KMS-11 (cell line): ENCODE results near the gene CC2D1A.
A peak's percentile ranks its signal among the peaks of the same experiment; 100 is the strongest.

Source experiments
- H2AFZ ChIP-seq: fragments of 200-600 bp; sonication (generic); 2 replicates; pipeline ENCODE4 v1.6.1; 2016; ENCODE audit warnings: antibody characterized with exemption, mixed run types, low read depth
- H3K27ac ChIP-seq: fragments of 200-600 bp; sonication (generic); 2 replicates; pipeline ENCODE4 v1.6.1; 2016; ENCODE audit warnings: mild to moderate bottlenecking, mixed run types
- H3K27me3 ChIP-seq: fragments of 200-600 bp; sonication (generic); 2 replicates; pipeline ENCODE4 v1.6.1; 2017; ENCODE audit warnings: mild to moderate bottlenecking, low read depth, mixed run types, moderate library complexity; ENCODE audit not compliant: insufficient read depth
- H3K36me3 ChIP-seq: fragments of 200-600 bp; sonication (generic); 2 replicates; pipeline ENCODE4 v1.6.1; 2017; ENCODE audit warnings: mild to moderate bottlenecking, mixed run types; ENCODE audit not compliant: insufficient read depth
- H3K4me1 ChIP-seq: fragments of 200-600 bp; sonication (generic); 2 replicates; pipeline ENCODE4 v1.6.1; 2016; ENCODE audit warnings: mild to moderate bottlenecking, low read depth, mixed run types; ENCODE audit not compliant: poor library complexity, severe bottlenecking
- H3K4me2 ChIP-seq: fragments of 200-600 bp; sonication (generic); 2 replicates; pipeline ENCODE4 v1.7.0; 2016; ENCODE audit warnings: mild to moderate bottlenecking, mixed run types
- H3K4me3 ChIP-seq: fragments of 200-600 bp; sonication (generic); IDR thresholded peaks from 2 replicates; pipeline ENCODE4 v1.6.1; 2017; ENCODE audit warnings: low read depth, low read length, mixed read lengths; ENCODE audit not compliant: insufficient read depth
- H3K79me2 ChIP-seq: fragments of 200-600 bp; sonication (generic); 2 replicates; pipeline ENCODE4 v1.6.1; 2016; ENCODE audit warnings: low read depth, mixed run types; ENCODE audit not compliant: insufficient read depth
- H3K9ac ChIP-seq: fragments of 200-600 bp; sonication (generic); 2 replicates; pipeline ENCODE4 v1.6.1; 2016; ENCODE audit warnings: mild to moderate bottlenecking, mixed run types
- H4K20me1 ChIP-seq: fragments of 200-600 bp; sonication (generic); 2 replicates; pipeline ENCODE4 v1.6.1; 2016; ENCODE audit warnings: mild to moderate bottlenecking, mixed run types; ENCODE audit not compliant: insufficient read depth
- TF ChIP-seq, protein P1 (sequence below): fragments of 200-600 bp; sonication (generic); conservative IDR thresholded peaks from 2 replicates; pipeline ENCODE4 v1.6.1; 2017; ENCODE audit warnings: low read depth, mild to moderate bottlenecking, antibody characterized with exemption, low read length, moderate library complexity, mixed read lengths

Gene CC2D1A

DNA sequence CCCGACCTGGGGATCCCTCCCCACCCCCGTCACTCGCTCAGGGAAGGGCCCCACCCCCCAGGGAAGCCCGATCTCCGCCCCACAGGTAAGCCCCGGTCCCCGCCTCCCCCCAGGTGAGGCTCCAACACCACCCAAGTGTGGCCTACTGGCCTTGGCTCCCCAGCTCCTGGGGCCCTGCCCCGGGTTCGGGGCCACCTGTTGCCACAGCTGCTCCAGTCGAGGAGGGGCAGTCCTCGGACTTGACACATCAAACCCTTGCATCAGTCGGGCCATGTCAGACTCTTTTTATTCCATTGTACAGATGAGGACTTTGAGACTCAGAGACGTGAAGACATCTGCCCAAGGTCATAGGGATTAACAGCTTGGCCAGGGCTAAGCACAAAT is 512 bp downstream of the CC2D1A start:
- H3K79me2 ChIP-seq, result no peaks in the 10 kb centered on the region
- no peak overlapping the region for H3K27ac ChIP-seq
- H3K4me3 ChIP-seq, result no peak overlapping the region
- H2AFZ ChIP-seq, result peak overlapping the region; percentile 62
- peak overlapping the region; percentile 67 for H3K9ac ChIP-seq
- no peaks in the 10 kb centered on the region for H4K20me1 ChIP-seq
- H3K36me3 ChIP-seq, result no peaks in the 10 kb centered on the region
- H3K4me2 ChIP-seq, result peak overlapping the region; percentile 59
- H3K27me3 ChIP-seq, result no peaks in the 10 kb centered on the region
- peaks cover 7% of the 10 kb centered on the region for H3K4me1 ChIP-seq
- TF ChIP-seq, protein P1, sequence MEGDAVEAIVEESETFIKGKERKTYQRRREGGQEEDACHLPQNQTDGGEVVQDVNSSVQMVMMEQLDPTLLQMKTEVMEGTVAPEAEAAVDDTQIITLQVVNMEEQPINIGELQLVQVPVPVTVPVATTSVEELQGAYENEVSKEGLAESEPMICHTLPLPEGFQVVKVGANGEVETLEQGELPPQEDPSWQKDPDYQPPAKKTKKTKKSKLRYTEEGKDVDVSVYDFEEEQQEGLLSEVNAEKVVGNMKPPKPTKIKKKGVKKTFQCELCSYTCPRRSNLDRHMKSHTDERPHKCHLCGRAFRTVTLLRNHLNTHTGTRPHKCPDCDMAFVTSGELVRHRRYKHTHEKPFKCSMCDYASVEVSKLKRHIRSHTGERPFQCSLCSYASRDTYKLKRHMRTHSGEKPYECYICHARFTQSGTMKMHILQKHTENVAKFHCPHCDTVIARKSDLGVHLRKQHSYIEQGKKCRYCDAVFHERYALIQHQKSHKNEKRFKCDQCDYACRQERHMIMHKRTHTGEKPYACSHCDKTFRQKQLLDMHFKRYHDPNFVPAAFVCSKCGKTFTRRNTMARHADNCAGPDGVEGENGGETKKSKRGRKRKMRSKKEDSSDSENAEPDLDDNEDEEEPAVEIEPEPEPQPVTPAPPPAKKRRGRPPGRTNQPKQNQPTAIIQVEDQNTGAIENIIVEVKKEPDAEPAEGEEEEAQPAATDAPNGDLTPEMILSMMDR, result no peak

DNA sequence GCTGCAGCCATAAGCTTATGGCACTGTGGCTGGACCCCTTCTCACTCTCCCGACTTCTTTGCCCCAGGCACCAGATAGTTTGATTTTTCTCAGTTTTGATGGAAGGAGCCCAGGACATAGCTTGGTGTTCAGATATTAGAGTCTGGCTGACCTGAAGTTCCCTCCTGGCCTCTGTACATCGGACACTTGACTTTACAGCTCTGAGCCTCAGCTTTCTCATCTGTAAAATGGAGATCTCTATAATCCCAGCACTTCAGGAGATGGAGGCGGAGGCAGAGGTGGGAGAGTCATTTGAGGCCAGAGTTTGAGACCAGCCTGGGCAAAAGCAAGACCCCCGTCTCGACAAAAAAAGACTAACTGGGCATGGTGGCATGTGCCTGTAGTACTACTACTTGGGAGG is 909 bp downstream of the CC2D1A start:
- TF ChIP-seq, protein P1, result no peak
- Histone ChIP-seq H3K36me3 (no peaks in the 10 kb centered on the region), H4K20me1 (no peaks in the 10 kb centered on the region), H3K27ac (no peak overlapping the region), H3K27me3 (no peaks in the 10 kb centered on the region), H3K4me2 (peak overlapping the region; percentile 59), H3K9ac (peak overlapping the region; percentile 67; the same call in 1 of the 2 replicates), H3K4me1 (peaks cover 7% of the 10 kb centered on the region), H2AFZ (0 out of 2 replicates have a peak overlapping the region, but pooled peaks have one; percentile 62), H3K79me2 (no peaks in the 10 kb centered on the region), H3K4me3 (no peak overlapping the region)

DNA sequence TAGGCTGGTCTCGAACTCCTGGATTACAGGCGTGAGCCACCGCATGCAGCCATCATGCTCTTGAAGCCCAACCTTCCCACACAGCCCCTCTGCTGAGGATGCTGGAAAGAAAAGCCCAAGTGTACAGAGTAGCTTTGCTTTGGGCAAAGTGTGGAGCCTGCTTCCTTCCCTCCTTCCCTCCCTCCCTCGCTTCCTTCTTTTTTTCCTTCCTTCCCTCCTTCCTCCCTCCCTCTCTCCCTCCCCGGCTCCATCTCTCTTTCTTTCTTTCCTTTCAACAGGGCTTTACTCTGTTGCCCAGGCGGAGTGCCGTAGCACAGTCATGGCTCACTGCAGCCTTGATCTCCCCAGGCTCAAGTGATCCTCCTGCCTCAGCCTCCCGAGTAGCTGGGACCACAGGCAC is 2.7 kb downstream of the CC2D1A start:
- H3K79me2 ChIP-seq, result no peaks in the 10 kb centered on the region
- no peaks in the 10 kb centered on the region for H3K36me3 ChIP-seq
- no peaks in the 10 kb centered on the region for H4K20me1 ChIP-seq
- no peak overlapping the region for H2AFZ ChIP-seq
- H3K4me3 ChIP-seq, result no peak overlapping the region
- TF ChIP-seq, protein P1, result no peak
- peaks cover 7% of the 10 kb centered on the region for H3K4me1 ChIP-seq
- H3K27me3 ChIP-seq, result no peaks in the 10 kb centered on the region
- no peak overlapping the region for H3K9ac ChIP-seq
- H3K27ac ChIP-seq, result no peak overlapping the region
- no peak overlapping the region for H3K4me2 ChIP-seq

DNA sequence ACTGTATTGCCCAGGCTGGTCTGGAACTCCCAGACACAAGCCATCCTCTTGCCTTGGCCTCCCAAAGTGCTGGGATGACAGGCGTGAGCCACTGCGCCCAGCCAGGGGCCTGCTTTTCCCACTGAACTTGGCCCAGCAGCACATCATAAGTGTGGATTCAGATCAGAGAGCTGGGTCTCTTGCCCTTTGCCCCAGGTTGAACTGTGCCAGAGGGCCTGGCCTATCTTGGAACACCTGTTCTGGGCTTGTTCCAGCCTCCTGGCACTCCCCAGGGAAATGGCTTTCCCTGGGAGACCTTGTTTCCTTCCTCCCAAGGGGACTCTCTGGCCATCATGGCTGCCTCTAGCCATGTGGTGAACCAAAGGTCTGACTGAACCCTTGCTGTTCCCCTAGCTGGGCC is 3.4 kb downstream of the CC2D1A start:
- no peaks in the 10 kb centered on the region for H3K27me3 ChIP-seq
- no peak overlapping the region for H3K4me2 ChIP-seq
- no peaks in the 10 kb centered on the region for H4K20me1 ChIP-seq
- no peak overlapping the region for H2AFZ ChIP-seq
- no peak overlapping the region for H3K9ac ChIP-seq
- H3K4me3 ChIP-seq, result no peak overlapping the region
- no peaks in the 10 kb centered on the region for H3K79me2 ChIP-seq
- TF ChIP-seq, protein P1, result no peak
- H3K4me1 ChIP-seq, result peaks cover 7% of the 10 kb centered on the region
- no peaks in the 10 kb centered on the region for H3K36me3 ChIP-seq
- no peak overlapping the region for H3K27ac ChIP-seq
